ENCODE results near the gene MDP1.

DNA sequence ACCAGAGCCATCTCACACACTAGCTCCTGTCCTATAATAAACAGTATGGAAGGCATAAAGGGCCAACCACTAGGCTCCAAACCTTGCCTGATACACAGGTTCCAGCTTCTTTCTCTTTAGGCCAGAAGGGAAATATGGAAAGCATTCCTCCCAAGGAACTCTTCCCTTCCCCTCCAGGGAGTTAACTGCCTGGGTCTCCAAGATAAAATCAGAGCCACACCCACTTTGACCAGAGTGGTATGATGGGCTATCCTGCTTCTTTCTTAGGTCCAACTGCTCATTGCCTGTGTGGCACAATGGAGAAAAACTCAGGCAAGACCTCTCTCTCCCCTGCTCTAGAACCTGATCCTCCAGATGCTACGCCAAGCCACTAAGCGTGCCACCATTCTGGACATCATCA is 8.2 kb downstream of the MDP1 start:
- TF ChIP-seq, protein P1, sequence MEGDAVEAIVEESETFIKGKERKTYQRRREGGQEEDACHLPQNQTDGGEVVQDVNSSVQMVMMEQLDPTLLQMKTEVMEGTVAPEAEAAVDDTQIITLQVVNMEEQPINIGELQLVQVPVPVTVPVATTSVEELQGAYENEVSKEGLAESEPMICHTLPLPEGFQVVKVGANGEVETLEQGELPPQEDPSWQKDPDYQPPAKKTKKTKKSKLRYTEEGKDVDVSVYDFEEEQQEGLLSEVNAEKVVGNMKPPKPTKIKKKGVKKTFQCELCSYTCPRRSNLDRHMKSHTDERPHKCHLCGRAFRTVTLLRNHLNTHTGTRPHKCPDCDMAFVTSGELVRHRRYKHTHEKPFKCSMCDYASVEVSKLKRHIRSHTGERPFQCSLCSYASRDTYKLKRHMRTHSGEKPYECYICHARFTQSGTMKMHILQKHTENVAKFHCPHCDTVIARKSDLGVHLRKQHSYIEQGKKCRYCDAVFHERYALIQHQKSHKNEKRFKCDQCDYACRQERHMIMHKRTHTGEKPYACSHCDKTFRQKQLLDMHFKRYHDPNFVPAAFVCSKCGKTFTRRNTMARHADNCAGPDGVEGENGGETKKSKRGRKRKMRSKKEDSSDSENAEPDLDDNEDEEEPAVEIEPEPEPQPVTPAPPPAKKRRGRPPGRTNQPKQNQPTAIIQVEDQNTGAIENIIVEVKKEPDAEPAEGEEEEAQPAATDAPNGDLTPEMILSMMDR (IDR thresholded peaks at IDR 0.05): no peak
- TF ChIP-seq POLR2A (IDR thresholded peaks at IDR 0.05): no peak
